Loucy (cell line): ENCODE data around the gene TGM2.

ENCODE experiments used
- EZH2phosphoT487 ChIP-seq: fragments of 200-600 bp; IDR thresholded peaks from 2 replicates; pipeline ENCODE4 v1.6.1; 2018; ENCODE audit warnings: antibody characterized with exemption, mild to moderate bottlenecking, moderate library complexity, borderline replicate concordance
- TF ChIP-seq, protein P1 (sequence below): fragments of 200-600 bp; sonication (generic); conservative IDR thresholded peaks from 2 replicates; pipeline ENCODE4 v1.5.1; 2014; ENCODE audit warnings: mild to moderate bottlenecking, antibody characterized with exemption, low read length

DNA sequence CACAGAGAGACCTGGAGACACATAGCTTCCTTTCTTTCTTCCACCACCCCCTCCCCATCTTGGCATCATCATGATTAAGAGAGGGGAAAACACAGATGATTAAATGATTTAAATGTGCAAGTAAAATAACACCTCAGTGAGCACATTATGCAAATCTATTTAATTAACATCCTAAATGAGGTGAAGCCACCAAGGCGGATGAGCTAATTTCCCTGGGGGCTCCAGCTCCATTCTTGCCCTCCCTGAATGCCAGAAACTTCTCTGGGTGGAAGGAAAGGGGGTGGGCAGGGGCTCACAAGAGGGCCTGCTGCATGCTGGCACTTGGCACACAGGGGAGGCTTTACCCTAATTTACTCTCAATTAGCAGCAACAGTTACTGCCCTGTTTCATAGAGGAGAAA is 32.5 kb upstream of the TGM2 start:
- TF ChIP-seq, protein P1, sequence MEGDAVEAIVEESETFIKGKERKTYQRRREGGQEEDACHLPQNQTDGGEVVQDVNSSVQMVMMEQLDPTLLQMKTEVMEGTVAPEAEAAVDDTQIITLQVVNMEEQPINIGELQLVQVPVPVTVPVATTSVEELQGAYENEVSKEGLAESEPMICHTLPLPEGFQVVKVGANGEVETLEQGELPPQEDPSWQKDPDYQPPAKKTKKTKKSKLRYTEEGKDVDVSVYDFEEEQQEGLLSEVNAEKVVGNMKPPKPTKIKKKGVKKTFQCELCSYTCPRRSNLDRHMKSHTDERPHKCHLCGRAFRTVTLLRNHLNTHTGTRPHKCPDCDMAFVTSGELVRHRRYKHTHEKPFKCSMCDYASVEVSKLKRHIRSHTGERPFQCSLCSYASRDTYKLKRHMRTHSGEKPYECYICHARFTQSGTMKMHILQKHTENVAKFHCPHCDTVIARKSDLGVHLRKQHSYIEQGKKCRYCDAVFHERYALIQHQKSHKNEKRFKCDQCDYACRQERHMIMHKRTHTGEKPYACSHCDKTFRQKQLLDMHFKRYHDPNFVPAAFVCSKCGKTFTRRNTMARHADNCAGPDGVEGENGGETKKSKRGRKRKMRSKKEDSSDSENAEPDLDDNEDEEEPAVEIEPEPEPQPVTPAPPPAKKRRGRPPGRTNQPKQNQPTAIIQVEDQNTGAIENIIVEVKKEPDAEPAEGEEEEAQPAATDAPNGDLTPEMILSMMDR, result no peak
- TF ChIP-seq EZH2phosphoT487, result no peak
